ENCODE measurements around the gene KLHL9. TPM values are rescaled to one million over a fixed set of nuclear protein-coding genes. Genes with fewer than 3 reads are reported as not detected.
A peak's percentile ranks its signal among the peaks of the same experiment; 100 is the strongest.

The KLHL9 gene
- total RNA-seq, 4 donors from 2014 or later = 24.7 to 88.5 (median 29.9) TPM

DNA sequence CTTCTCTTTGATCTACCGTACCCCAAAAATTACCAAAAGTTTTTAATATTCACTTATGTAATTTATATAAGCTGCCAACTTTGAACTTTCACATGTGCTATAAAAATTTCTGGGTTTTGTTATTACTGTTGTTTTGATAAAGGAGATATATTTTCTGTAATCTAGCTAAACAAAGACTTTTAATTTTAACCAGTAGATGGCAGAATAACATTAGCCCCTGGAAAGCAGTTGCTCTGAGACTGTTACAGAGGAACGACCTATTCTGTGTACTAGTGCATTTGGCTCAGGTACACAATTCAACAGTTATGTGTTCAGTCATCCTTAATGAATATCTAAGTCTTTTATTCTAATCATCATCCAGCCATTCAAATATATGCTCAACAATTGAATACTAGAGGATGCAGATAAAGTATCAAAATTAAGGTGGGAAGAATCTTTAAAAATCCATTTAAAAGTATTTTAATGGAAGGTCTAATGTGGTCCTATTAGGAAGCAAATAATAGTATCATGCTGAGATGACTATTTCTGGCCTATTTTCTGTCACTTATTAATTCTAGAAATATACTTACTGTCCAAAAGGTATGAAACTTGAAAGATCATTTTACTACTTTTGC lies 8.6 kb downstream of the KLHL9 start:
- TF ChIP-seq, protein P1, sequence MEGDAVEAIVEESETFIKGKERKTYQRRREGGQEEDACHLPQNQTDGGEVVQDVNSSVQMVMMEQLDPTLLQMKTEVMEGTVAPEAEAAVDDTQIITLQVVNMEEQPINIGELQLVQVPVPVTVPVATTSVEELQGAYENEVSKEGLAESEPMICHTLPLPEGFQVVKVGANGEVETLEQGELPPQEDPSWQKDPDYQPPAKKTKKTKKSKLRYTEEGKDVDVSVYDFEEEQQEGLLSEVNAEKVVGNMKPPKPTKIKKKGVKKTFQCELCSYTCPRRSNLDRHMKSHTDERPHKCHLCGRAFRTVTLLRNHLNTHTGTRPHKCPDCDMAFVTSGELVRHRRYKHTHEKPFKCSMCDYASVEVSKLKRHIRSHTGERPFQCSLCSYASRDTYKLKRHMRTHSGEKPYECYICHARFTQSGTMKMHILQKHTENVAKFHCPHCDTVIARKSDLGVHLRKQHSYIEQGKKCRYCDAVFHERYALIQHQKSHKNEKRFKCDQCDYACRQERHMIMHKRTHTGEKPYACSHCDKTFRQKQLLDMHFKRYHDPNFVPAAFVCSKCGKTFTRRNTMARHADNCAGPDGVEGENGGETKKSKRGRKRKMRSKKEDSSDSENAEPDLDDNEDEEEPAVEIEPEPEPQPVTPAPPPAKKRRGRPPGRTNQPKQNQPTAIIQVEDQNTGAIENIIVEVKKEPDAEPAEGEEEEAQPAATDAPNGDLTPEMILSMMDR (IDR thresholded peaks at IDR 0.05) = peak; percentile 64 to 71 (median 68)
- no peak for TF ChIP-seq POLR2A (IDR thresholded peaks at IDR 0.05)
- no peak for DNase-seq

DNA sequence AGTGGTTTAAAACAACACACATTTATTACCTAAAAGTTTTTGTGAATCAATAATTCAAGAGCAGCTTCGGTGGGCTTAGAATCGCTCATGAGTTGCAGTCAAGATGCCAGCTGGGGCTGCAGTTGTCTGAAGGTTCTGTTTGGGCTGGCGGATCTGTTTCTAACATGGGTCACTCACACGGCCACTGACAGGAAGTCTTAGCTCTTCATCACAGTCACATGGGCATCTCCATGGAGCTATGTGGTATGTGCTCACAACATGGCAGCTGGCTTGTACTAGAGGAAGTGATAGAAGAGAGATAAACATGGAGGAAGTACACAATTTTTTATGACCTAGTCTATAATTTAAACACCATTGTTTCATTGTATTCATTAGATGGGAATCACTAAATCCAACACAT lies 11.2 kb downstream of the KLHL9 start:
- no peak for TF ChIP-seq POLR2A (IDR thresholded peaks at IDR 0.05)
- TF ChIP-seq, protein P1 (IDR thresholded peaks at IDR 0.05) = no peak
- H3K4me1 ChIP-seq = no peaks in the 10 kb centered on the region
- no peaks in the 10 kb centered on the region for H3K36me3 ChIP-seq
- no peaks in the 10 kb centered on the region for H3K27me3 ChIP-seq
- intact Hi-C loops (cut with DNase I; ENCODE audit: low total_unique reads) = no loop called here
- no peaks in the 10 kb centered on the region for H3K9me3 ChIP-seq
- no peak overlapping the region for H3K27ac ChIP-seq
- no peak overlapping the region for H3K4me3 ChIP-seq
- DNase-seq = no peak

More for the DNA sequence above, 8.6 kb downstream of the KLHL9 start:
- H3K9me3 ChIP-seq = no peaks in the 10 kb centered on the region
- H3K27ac ChIP-seq = no peak overlapping the region
- no peak overlapping the region for H3K4me3 ChIP-seq
- no peaks in the 10 kb centered on the region for H3K27me3 ChIP-seq
- intact Hi-C loops (cut with DNase I; ENCODE audit: low total_unique reads) = no loop called here
- H3K4me1 ChIP-seq = peaks cover 0 to 14% of the 10 kb centered on the region in 2 donors
- no peaks in the 10 kb centered on the region for H3K36me3 ChIP-seq

DNA sequence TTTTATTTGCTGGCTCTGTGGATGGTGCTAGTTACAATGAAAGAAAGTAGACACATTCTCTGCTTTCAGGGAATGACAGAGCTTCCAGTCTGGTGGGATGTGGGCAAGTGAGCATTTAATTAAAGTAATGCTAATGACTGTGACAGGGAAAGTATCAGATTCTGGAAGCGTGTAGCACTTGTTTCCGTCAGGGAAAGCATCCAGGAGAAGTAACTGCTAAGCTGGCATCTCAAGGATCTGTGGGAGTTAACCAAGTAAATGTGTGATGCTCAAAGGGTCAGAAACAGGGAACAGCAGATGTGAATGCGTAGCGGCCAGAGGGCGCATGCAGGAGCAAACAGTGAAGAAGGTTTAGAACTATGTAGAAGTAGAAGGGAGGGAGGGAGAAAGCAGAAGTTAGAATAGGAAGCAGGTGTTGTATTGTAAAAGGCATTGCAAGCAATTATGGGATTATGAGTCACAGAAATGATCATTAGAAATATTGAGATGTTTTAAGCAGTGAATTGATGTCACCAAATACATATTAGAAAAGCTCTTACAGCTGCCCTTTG lies 12.2 kb downstream of the KLHL9 start:
- intact Hi-C loops (cut with DNase I; ENCODE audit: low total_unique reads) = no loop called here
- H3K4me1 ChIP-seq = no peaks in the 10 kb centered on the region
- no peak for TF ChIP-seq POLR2A (IDR thresholded peaks at IDR 0.05)
- TF ChIP-seq, protein P1 (IDR thresholded peaks at IDR 0.05) = no peak
- H3K27ac ChIP-seq = no peak overlapping the region
- H3K4me3 ChIP-seq = no peak overlapping the region
- H3K36me3 ChIP-seq = no peaks in the 10 kb centered on the region
- no peaks in the 10 kb centered on the region for H3K27me3 ChIP-seq
- DNase-seq = no peak
- H3K9me3 ChIP-seq = no peaks in the 10 kb centered on the region

DNA sequence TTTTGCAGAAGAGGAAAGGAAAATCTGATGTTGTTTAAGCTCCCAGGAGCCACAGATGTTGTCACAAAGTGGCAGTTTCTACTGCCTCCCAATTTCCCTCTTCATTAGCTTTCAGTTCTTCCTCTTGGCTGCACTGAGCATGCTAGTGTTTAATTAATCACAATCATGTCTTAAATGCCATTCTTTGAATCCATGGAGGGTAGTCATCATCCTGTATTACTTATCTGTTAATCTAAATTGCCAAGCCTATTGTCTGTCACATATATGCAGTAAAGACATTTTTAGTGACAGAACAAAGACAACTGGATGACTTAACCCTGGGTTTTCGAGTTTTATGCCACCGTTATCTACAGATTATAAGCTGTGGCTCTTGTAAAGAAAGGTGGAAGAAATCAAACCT lies 14.7 kb downstream of the KLHL9 start:
- Histone ChIP-seq H3K27ac (no peak overlapping the region), H3K9me3 (no peaks in the 10 kb centered on the region), H3K4me3 (no peak overlapping the region), H3K36me3 (no peaks in the 10 kb centered on the region), H3K4me1 (no peaks in the 10 kb centered on the region), H3K27me3 (no peaks in the 10 kb centered on the region)
- no peak for DNase-seq
- TF ChIP-seq, protein P1 (IDR thresholded peaks at IDR 0.05) = no peak
- TF ChIP-seq POLR2A (IDR thresholded peaks at IDR 0.05) = no peak
- intact Hi-C loops (cut with DNase I; ENCODE audit: low total_unique reads) = no loop called here

Measured in uterus (tissue), 4 donors.